Brain pericyte (primary cell): ENCODE data around the gene PLCZ1.
"Not testable (repeated sequence)": the region's sequence is repeated elsewhere in the genome, so short reads cannot be mapped to it uniquely, and the experiment has no call there.

Source experiments
- DNase-seq: peaks from one replicate; pipeline ENCODE4 v3.0.0-alpha.2; 2012; ENCODE audit warnings: low read depth, low spot score

The PLCZ1 gene

DNA sequence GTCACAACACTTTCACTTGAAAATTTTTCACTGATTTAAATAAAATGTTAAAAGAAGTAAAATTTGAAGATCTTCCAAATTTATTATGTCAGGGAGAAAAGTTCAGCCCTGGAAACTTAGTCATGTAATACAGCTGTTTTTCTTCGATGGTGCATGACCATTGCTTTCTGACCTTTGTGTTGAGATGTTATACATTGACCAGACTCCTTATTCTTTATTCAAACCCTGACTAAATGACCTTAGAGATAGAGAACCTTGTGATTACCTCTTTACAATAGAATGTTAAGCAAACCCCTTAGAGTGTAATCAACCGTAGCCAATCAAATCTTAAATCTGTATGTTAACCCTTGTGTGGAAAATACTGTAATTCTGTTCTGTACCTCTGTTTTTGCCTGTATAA, 34.5 kb downstream of the PLCZ1 start:
- no peak for DNase-seq

DNA sequence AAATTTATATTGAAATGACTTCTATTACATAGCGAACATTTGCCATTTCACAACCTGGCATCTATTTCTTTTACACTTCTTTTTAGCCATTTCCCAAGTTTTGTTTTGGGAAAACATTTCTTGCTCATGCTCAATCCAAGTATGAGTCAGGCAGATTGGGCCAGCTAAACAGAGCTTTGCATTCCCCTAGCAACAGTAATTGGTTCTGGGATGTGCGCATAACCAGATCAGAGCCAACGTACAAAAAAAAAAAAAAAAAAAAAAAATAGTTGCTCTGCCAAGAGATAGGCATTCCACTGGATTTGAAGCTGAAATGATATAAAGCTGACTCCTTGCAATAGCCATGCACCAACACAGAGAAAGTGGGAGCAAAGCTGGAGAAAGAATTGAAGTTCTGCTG, 37.5 kb downstream of the PLCZ1 start:
- DNase-seq: no peak

DNA sequence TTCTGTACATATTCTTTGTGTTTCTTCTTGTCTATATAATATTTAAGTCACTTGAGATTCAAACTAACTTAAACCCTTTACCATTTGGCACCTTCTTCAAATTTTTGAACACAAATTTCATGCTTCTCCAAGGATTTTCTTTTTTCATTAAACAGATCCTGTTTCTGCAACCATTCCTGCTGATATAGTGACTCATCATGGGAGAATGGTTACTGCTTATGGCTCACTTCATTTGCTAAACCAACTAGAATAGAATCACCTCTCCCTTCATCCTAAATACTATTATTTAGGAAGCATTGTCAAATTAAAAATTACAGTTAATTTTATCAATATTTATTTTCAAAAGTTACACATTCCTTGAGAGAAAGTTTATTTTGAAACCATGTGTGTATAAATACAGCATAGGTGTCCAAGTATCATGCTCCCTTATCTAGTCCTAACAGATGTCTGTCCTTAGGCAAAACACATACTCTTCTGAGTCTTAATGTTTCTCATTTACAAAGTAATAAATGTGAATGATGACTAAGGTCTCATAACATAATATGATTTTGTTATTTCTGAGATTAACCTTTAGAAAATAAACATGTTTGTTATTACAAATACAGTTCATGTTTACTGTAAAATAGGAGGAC, 40.7 kb downstream of the PLCZ1 start:
- DNase-seq: no peak

DNA sequence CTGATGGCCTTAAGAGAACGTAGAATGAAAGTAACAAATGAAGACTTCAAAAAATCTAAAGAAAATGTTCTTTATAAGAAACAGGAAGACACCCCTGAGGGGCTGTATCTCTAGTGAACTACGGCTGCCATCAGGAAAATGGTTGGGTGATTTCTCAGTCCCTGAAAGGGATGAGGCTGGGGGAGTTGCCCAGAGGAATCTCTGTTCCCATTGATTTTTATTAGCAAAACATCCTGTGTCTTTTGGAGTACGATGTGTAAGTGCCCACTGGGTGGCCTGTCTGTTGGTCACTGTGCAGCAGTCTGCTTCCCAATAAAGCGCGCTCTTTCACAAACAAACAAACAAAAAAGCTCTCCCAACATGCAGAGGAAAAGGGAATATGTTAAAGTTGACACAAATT, 43.8 kb downstream of the PLCZ1 start:
- not testable (repeated sequence) for DNase-seq

DNA sequence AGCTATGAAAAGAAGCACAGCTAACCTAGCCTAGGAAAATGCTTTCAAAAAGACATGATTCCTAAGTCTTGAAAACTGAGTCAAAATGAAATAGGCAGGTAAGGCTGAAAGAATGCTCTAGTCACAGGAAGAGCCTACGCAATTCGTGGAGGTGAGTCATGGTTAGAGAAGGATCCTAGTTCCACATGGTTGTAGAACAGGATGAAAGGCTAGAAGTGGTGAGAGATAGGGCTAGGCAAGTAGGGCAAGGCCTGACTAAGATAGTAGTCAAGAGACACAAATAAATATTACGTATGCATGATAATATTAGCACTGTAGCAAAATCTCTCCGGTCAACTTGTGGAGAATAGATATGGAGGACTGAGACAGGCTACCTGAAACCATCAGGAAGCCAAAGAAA, 47.2 kb downstream of the PLCZ1 start:
- no peak for DNase-seq

DNA sequence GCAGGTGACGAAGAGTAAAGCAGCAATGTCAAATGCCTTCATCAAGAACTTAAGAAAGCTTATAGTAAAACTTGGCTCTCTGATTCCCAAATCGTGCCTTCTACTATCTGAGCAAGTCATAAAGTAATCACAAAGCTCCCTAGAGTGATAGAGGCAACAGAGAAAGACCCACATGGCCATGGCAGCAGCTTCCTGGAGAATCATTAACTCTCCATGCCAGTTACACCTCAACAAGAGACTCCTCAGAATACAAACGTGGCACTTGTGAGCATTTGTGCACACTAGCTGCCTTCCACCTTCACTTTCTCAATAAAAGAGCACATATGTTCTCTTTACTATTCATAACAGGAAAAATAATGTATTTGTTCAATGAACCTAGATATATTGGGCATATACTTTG, 48.0 kb downstream of the PLCZ1 start:
- no peak for DNase-seq

DNA sequence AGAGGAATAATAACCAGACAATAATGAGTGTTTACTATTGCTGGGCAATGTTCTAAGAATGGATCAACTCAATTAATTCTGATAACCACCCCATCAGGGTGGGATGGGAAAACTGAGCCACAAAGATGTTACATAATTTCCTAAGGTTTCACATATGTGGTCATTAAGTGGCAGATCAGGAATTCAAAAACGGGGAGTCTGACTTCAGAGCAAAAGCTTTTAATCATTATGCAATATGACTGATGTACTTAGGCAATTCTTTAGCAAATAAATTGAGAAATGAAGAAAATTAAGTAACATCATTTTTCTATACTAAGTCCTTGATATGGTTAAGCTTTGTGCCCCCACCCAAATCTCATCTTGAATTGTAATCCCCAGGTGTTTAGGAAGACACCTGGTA, 53.4 kb downstream of the PLCZ1 start:
- DNase-seq: no peak

DNA sequence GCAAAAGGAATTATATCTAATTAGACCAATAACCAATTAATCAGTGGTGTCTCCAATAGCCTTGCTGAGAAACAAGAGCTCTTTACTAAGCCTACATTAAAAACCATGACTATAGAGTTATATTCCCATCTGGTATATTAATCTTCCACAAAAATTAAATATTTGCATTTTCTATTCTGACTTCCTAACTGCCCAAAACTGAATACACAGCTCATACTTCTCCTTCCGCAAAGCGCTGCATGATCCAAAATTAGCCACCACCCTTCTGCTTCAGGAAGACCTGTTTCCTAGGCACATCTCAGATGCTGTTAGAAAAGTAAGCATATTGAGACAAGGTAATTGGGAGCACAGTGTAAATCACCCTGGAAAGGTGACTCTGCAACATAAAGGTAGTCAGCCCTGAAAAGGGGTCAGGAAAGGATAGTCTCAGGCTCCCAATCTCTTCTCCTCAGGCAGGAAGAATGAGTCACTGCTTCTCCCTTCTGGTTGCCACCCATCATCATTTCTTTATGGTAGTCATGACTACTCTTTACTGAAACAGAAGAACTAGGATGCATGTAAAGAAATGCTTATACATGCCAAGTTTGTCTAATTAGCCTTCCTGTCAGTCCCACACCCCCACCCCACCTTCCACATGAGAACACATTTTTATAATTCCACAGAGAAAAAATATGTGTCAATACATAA, 54.3 kb downstream of the PLCZ1 start:
- DNase-seq: no peak

DNA sequence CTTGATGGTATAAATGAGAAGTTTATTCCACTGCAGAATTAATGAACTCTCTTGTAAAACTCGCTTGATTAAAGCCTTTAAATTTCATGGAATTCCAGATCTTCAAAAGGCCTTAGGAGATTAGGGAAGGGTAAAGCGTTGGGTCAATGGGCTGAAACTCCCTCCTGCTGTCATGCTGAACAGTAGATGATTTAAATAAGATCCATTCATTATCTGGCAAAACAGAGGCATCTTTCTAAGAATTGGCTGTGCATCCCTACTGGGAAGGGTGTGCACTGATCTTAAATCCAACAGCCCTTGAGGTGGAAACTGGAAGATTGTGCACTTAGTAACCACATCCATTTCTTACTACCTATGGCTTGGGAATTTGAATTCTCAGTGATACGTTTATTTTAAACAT, 56.0 kb downstream of the PLCZ1 start:
- no peak for DNase-seq

DNA sequence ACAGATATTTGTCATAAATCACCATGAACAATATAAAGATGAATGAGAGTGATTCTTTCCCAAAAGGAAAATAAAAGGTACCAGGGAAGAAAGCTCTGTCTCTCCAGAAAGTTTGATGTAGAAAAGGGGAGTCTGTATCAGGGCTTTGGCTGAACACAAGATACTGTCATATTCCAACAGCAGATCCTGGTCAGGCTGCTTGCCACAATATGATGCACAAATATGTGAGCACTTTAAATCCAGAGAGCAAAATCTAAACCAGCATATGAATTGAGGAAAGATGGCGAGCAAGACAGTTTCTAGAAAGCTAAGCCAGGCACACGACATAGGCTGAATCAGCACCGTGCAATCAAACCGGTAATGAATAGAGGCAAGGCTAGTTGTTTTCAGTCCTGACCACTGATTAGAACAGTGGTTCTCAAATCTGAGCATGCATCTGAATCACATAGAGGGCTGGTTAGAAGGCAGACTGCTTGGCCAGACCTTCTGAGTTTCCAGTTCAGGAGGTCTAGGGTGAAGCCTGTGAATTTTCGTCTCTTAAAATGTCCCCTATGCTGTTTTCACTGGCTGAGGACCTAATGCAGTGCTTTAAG, 60.7 kb downstream of the PLCZ1 start:
- no peak for DNase-seq

DNA sequence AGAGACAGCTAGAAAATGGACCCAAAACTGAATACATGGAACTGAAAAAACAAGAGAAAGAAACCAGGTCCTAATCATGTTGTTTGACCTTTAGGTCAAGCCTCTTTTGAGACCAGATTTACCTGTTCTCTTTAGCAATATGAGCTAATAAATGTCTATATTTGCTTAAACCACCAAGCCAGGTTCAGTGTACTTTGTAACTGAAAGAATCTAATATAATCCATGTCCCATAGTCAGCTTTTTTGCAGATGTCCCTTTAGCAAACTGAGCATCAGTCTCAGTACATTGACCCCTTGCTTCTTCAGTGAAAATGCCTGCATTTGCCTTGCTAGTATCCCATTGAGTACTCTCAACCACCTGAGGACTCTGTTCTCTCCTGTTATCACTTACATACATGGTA, 61.7 kb downstream of the PLCZ1 start:
- DNase-seq: no peak

DNA sequence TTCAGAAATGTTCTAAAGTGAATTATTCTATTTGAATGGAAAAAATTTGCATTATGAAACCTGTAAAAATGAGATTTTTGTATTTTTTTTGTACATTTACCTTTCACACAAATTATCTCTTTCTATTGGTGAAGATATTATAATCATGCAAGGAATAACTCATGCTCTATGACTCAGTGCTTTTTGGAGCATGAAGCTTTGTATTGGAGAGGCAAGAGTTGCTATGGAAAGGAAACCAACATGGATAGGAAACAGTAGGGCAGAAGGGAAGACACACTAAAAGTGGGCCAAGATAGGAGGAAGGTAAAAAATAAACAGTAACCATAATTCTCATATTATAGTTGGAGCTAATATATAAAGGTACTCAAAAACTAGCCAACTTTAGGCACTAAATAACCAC, 79.0 kb downstream of the PLCZ1 start:
- DNase-seq: no peak

DNA sequence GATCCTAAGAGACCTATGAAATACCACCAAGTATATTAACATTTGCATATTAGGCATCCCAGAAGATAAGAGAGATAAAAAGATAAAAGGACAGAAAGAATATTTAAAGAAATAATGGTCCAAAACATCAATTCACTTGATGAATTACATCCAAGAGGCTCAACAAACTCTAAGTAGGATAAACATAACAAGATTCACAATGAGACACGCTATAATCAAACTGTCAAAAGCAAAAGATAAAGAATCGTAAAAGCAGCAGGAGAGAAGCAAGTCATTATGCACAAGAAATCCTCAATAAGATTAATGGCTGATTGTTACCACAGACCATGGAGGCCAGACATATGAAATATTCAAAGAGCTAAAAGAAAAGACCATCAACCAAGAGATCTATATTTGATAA, 79.6 kb downstream of the PLCZ1 start:
- DNase-seq: no peak

DNA sequence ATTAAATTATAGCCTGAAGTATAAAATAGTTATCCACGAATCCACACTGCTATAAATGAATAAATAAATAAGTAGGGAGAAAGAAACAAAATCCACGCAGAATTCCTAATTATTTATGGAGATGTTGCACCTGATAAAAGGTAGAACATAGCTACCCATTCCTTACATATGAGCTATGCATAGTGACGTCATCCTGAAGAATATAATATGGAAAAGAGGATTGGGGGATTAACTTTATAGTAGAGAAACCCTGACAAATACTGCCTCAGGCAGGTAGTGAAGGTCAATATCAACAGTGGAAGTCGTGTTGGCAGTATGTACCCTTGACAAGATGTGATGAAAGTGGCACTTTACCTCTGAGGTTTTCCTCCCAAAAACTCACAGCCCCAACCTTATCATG, 82.5 kb downstream of the PLCZ1 start:
- DNase-seq: no peak

DNA sequence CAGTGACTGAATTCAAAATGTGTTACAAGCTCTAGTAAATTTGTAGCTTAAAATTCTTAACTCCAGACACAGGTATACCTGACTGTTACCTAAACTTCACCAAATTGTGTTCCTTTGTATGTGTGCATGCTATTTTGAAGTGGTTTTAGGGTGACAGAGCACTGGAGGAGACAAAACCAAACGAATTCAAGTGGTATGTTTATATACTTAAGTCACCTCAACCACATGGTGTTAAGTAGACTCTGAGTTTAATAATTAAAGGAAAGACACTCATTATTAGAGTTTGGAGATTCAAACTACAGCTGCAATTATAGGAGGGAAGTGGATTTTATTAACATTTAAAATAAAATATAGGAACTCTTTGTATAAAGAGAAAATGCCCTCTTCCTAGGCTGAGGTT, 84.3 kb downstream of the PLCZ1 start:
- DNase-seq: no peak

DNA sequence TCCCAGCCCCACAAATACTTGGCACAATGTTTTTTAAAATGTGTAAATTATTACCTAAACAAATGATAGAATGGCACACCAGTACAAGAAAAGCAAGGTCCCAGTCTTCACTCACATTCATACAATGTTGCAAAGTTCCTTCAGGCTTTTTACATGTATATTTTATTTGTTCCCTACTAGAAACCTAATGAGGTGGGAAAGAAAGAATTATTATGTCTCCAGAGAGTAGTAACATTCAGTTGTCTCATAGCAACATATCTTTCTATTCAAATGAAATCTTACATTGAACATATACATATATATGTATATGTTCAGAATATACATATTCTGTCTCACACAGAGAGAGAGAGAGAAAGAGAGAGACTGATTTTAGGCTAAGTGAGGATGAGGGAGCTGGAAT, 85.2 kb downstream of the PLCZ1 start:
- no peak for DNase-seq

DNA sequence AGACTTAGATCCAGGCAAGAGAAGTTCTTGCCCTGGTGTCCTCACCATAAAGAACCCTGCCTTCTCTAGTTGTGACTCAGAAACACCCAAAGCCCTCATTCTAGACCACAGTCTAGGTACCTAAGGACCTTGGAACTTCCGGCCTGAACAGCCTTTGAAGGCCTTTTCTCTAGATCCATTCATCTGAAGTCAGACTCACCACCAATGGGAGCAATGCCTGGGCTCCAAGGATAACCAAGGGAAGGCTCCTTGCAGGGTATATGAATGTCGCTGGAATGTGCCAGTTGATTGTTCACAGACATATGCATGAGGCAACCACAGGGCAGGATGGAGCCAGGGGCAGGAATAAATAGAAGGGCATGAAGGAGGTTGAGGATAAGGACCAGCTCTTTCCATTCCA, 86.3 kb downstream of the PLCZ1 start:
- DNase-seq: no peak

DNA sequence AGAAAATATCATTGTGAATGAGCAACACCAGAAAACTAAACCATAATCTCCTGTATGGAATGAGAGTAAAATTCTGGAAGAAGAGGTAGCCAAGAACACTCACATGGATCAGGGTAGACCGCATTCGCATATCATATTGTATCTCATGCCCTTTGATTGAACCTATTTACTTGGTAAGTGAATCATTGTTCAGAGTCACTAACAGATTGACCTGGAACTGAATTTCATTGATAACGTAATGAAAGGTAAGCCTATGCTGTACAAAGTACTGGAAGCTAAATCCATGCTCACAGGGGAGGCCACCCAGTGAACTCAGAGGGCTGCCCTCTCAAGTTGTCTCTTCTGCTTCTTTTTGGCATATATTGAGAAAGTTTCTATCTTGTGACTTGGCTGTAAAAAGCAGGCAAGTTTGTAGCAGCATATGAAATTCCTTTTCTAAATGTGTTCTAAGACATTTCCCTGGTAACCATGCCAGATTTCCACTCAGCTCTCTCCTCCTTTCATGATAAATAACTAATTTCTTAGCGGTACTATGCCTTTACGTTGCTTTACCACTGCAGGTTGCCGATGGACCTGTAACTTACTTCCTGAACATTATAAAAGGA, 91.4 kb downstream of the PLCZ1 start:
- no peak for DNase-seq

DNA sequence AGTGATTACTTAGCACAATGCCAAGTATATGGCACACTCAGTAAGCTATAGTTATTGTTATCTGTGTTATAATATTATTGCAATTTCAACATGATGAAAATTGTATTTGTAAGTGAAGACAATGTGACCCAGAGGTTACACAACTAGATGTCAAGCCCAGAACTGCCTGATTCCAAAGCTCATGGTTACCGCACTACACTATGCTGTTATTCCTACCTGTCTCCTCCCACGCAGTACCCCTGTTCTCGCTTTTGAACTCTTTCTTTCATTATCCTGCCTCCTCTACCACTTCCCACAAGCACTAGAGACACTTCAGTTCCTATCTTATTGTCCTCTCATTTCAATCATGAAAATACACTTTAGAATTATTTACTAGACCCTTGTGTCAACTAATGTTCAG, 93.2 kb downstream of the PLCZ1 start:
- DNase-seq: no peak

DNA sequence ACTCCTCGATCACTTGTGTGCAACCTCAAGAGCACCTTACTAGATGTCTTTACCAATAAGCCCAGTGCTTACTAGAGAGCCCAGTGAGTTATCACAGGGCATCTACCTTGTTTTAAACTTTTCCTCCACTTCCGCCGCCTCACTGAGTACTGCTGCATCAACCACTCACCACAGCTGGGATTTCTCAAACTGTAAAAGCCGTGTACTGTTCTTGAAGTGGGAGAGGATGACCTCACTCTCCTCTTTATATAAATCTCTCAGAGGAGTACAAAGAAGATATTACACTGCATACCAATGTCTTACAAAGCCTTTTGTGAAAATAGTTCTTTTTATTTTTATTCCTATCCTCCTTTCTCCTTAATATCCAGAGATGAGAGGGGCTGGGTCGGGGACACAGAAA, 94.1 kb downstream of the PLCZ1 start:
- DNase-seq: no peak

DNA sequence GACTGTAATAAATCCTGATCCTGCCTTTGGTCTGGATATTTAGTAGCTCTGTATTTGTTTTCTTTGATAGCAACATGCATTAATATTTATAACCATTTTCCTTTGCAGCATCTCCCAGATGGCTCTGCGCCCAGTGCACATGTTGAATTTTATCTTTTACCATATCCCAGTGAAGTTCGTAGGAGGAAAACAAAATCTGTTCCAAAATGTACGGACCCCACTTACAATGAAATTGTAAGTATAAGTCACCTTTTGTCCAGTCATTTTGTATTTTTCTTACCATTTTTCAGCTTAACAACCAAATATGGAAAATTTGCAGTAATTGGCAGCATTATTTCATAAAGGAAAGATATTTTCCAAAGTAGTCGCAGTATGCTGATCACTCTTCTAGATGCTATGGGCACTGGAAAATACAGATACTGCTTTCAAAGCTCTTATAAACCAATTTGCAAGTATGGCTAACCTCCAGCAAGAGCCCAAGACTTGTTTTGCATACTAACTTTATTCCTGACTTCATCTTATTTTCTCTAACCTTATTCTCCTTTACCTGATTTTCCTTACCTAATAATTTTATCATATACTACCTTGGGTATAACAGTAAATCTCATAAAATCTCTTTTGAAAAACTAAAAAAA, 97.4 kb downstream of the PLCZ1 start:
- DNase-seq: no peak

DNA sequence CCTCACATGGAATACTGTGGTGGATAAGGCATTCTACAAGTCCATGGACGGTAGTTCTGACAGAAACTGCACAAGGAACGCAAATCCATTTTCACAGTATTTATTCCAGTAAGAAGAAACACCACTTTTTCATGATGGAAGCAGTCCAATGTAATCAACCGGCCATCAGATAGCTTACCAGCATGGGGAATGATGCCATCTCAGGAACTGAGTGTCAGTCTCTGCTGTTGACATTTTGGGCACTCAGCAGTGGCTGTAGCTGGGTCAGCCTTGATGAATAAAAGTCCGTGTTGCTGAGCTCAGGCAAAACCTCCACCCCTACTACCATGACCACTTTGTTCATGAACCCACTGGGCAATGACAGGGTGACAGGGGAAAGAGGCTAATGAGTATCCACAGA, 103.4 kb downstream of the PLCZ1 start:
- no peak for DNase-seq
